HCT116 (cell line): Measurements from ENCODE around the gene DLG2. TPM values are rescaled to one million over a fixed set of nuclear protein-coding genes. Genes with fewer than 3 reads are reported as not detected.

ENCODE experiments used
- ATAC-seq: fragments of 200-7000 bp; cut with Tn5 transposase; 2 replicates; pipeline ENCODE4 v1.9.1; 2020; ENCODE audit warnings: mild to moderate bottlenecking, moderate library complexity
- BruUV-seq: library from RNA; stranded (reverse); fragments of 400-500 nt; replicated peaks from 2 replicates; lab custom pipeline; 2021; lab: Mats Ljungman, UMichigan
- CTCF ChIA-PET: fragments of 300-600 bp; sonication (Branson Sonifier 250); formaldehyde crosslinking; loops from one replicate; lab custom pipeline; 2021; ENCODE audit warnings: antibody characterized with exemption; lab: Charles Lee
- POLR2A ChIA-PET: fragments of 300-600, 350-600 bp; sonication (Branson Sonifier 250); formaldehyde crosslinking; loops from one replicate; lab custom pipeline; 2021; ENCODE audit warnings: antibody characterized with exemption; lab: Charles Lee
- RAD21 ChIA-PET, 2 experiments: fragments of 300-600 bp; sonication (Branson Sonifier 250); formaldehyde crosslinking; loops; one replicate each; lab custom pipeline; 2023; ENCODE audit warnings: low total read pairs in 2 of 2; ENCODE audit not compliant: uncharacterized antibody in 2 of 2, unreplicated experiment in 2 of 2, low non-redundant PET in 1 of 2; lab: Charles Lee
- DNase-seq: peaks from one replicate; pipeline ENCODE4 v3.0.0-alpha.2; 2010; ENCODE audit warnings: low read depth, low spot score
- H2AFZ ChIP-seq: fragments of 200-600 bp; shearing (Covaris generic), sonication (generic); 2 replicates; pipeline ENCODE4 v1.6.1; 2017; ENCODE audit warnings: low read depth, mixed run types, mixed read lengths, antibody characterized with exemption, low read length; ENCODE audit not compliant: poor library complexity, severe bottlenecking
- H3K27ac ChIP-seq: 2 replicates; pipeline ENCODE4 v1.5.1; 2012; ENCODE audit warnings: low read depth, low read length
- H3K27me3 ChIP-seq: fragments of 200-600 bp; sonication (generic); 2 replicates; pipeline ENCODE4 v1.6.1; 2016; ENCODE audit warnings: mixed run types, low read length, mixed read lengths; ENCODE audit not compliant: insufficient read depth
- H3K36me3 ChIP-seq, 2 experiments: fragments of 200-500 bp in 1 of 2; fragments of 200-600 bp in 1 of 2; sonication (Bioruptor generic) in 1 of 2; sonication (generic) in 1 of 2; 2 replicates each; pipeline versions ENCODE4 v1.5.1 to v1.6.1; 2014 to 2016; ENCODE audit warnings: low read length in 2 of 2, inconsistent platforms in 1 of 2, mixed read lengths in 1 of 2, mixed run types in 1 of 2; ENCODE audit not compliant: insufficient read depth in 2 of 2, control insufficient read depth in 1 of 2
- H3K4me1 ChIP-seq, 2 experiments: fragments of 200-600 bp in 1 of 2; sonication (generic) in 1 of 2; 2 replicates each; pipeline versions ENCODE4 v1.5.1 to v1.6.1; 2012 to 2017; ENCODE audit warnings: low read length in 2 of 2, inconsistent platforms in 1 of 2, mild to moderate bottlenecking in 1 of 2, mixed read lengths in 1 of 2, mixed run types in 1 of 2, moderate library complexity in 1 of 2; ENCODE audit not compliant: insufficient read depth in 2 of 2, control insufficient read depth in 1 of 2
- H3K4me2 ChIP-seq: fragments of 200-600 bp; sonication (generic); 2 replicates; pipeline ENCODE4 v1.6.1; 2017; ENCODE audit warnings: mixed run types, low read length, mixed read lengths
- H3K4me3 ChIP-seq, 2 experiments: fragments of 200-600 bp in 1 of 2; sonication (generic) in 1 of 2; replicated peaks in 1 of 2; 2 replicates each; pipeline ENCODE4 v1.5.1; 2011 to 2016; ENCODE audit warnings: low read length in 2 of 2, control low read depth in 1 of 2, low read depth in 1 of 2, mild to moderate bottlenecking in 1 of 2, mixed read lengths in 1 of 2, mixed run types in 1 of 2
- H3K79me2 ChIP-seq: fragments of 200-600 bp; sonication (generic); 2 replicates; pipeline ENCODE4 v1.6.1; 2017; ENCODE audit warnings: mild to moderate bottlenecking, mixed run types, low read length, moderate library complexity, mixed read lengths; ENCODE audit not compliant: insufficient read depth
- H3K9ac ChIP-seq: fragments of 200-600 bp; sonication (generic); 2 replicates; pipeline ENCODE4 v1.6.1; 2016; ENCODE audit warnings: low read length, mixed read lengths
- H3K9me2 ChIP-seq: fragments of 200-600 bp; sonication (generic), shearing (Covaris generic); 2 replicates; pipeline ENCODE4 v1.6.1; 2017; ENCODE audit warnings: mixed run types, mild to moderate bottlenecking, moderate library complexity; ENCODE audit not compliant: insufficient read depth
- H3K9me3 ChIP-seq, 2 experiments: fragments of 200-500 bp in 1 of 2; fragments of 200-600 bp in 1 of 2; sonication (Bioruptor generic) in 1 of 2; sonication (generic) in 1 of 2; 2 replicates each; pipeline ENCODE4 v1.6.1; 2014 to 2017; ENCODE audit warnings: low read length in 2 of 2, mixed read lengths in 2 of 2, inconsistent platforms in 1 of 2, low read depth in 1 of 2, mild to moderate bottlenecking in 1 of 2, mixed run types in 1 of 2, moderate library complexity in 1 of 2; ENCODE audit not compliant: control insufficient read depth in 1 of 2, insufficient read depth in 1 of 2
- H4K20me1 ChIP-seq: fragments of 200-600 bp; sonication (generic), shearing (Covaris generic); 2 replicates; pipeline ENCODE4 v1.6.1; 2017; ENCODE audit warnings: mixed run types, mild to moderate bottlenecking, moderate library complexity; ENCODE audit not compliant: insufficient read depth
- ATF3 ChIP-seq: IDR thresholded peaks from 2 replicates; pipeline ENCODE4 v1.6.1; 2012
- CBX3 ChIP-seq: IDR thresholded peaks from 2 replicates; pipeline ENCODE4 v1.6.1; 2012; ENCODE audit warnings: low read depth
- CEBPB ChIP-seq: IDR thresholded peaks from 2 replicates; pipeline ENCODE4 v1.6.1; 2012; ENCODE audit warnings: low read depth
- CTCF ChIP-seq, 3 experiments: fragments of 200-600 bp in 1 of 3; sonication (generic) in 1 of 3; IDR thresholded peaks in 2 of 3; conservative IDR thresholded peaks in 1 of 3; 2 replicates each; pipeline ENCODE4 v1.5.1; 2012 to 2017; ENCODE audit warnings: low read depth in 2 of 3, low read length in 2 of 3, antibody characterized with exemption in 1 of 3, borderline replicate concordance in 1 of 3, control low read depth in 1 of 3, mild to moderate bottlenecking in 1 of 3, mixed read lengths in 1 of 3, mixed run types in 1 of 3, moderate library complexity in 1 of 3; ENCODE audit not compliant: insufficient read depth in 1 of 3
- ELF1 ChIP-seq: IDR thresholded peaks from 2 replicates; pipeline ENCODE4 v1.6.1; 2012; ENCODE audit warnings: low read depth, borderline replicate concordance
- EZH2 ChIP-seq: fragments of 200-600 bp; sonication (generic); IDR thresholded peaks from 2 replicates; pipeline ENCODE4 v1.6.1; 2017; ENCODE audit warnings: antibody characterized with exemption, mixed run types
- EZH2phosphoT487 ChIP-seq: fragments of 200-600 bp; IDR thresholded peaks from 2 replicates; pipeline ENCODE4 v1.6.1; 2018; ENCODE audit warnings: antibody characterized with exemption, borderline replicate concordance
- FOSL1 ChIP-seq: IDR thresholded peaks from 2 replicates; pipeline ENCODE4 v1.6.1; 2012; ENCODE audit warnings: low read depth
- JUND ChIP-seq: IDR thresholded peaks from 2 replicates; pipeline ENCODE4 v1.6.1; 2012
- POLR2AphosphoS5 ChIP-seq: IDR thresholded peaks from 2 replicates; pipeline ENCODE4 v1.6.1; 2011; ENCODE audit warnings: mild to moderate bottlenecking, low read depth, low read length, moderate library complexity
- RAD21 ChIP-seq: IDR thresholded peaks from 2 replicates; pipeline ENCODE4 v1.6.1; 2012; ENCODE audit warnings: low read depth, mild to moderate bottlenecking
- REST ChIP-seq: IDR thresholded peaks from 2 replicates; pipeline ENCODE4 v1.6.1; 2012; ENCODE audit warnings: low read depth
- SRF ChIP-seq: IDR thresholded peaks from 2 replicates; pipeline ENCODE4 v1.6.1; 2012; ENCODE audit warnings: low read depth
- TCF7L2 ChIP-seq: IDR thresholded peaks from 2 replicates; pipeline ENCODE4 v1.7.0; 2011; ENCODE audit warnings: borderline replicate concordance, inconsistent platforms; ENCODE audit not compliant: insufficient read depth, insufficient read length; ENCODE audit errors: extremely low read depth
- ZFX ChIP-seq: fragments of 450-650 bp; IDR thresholded peaks from 2 replicates; pipeline ENCODE4 v1.6.1; 2017
- intact Hi-C: fragments of 100-400 bp; cut with micrococcal nuclease; formaldehyde crosslinking; loops from 2 replicates; pipeline ENCODE4 v1.10.0; 2022
- total RNA-seq: library from RNA; stranded (reverse); gene quantifications from one replicate; pipeline ENCODE4 v1.2.1, GENCODE V29; 2021; ENCODE audit not compliant: unreplicated experiment

DLG2 gene
- total RNA-seq, 1 experiment from 2014 or later = 2.4 TPM

- Histone ChIP-seq H3K4me3 (no peak overlapping the region), H3K27me3 (peaks cover 26% of the 10 kb centered on the region), H3K9me2 (no peaks in the 10 kb centered on the region), H3K36me3 (no peaks in the 10 kb centered on the region), H3K9me3 (no peaks in the 10 kb centered on the region), H3K9ac (no peak overlapping the region), H3K79me2 (no peaks in the 10 kb centered on the region), H3K4me1 (no peaks in the 10 kb centered on the region), H2AFZ (no peak overlapping the region), H3K27ac (no peak overlapping the region), H4K20me1 (no peaks in the 10 kb centered on the region), H3K4me2 (no peak overlapping the region)
- ChIA-PET POLR2A (no interaction called here), CTCF (no interaction called here), RAD21 (no interaction called here)
- intact Hi-C loops = no loop called here
- peak; percentile 30; the same call in 1 of the 2 replicates for TF ChIP-seq RAD21
- TF ChIP-seq EZH2 = no peak
- TF ChIP-seq CTCF (IDR thresholded peaks at IDR 0.05 in 2 of 3, conservative IDR thresholded peaks at IDR 0.05 in 1 of 3; ENCODE audit: borderline replicate concordance in 1 of 3, insufficient read depth in 1 of 3, low read depth in 2 of 3, low read length in 2 of 3) = peak; percentile 6 to 24 (median 21); a peak in 2 of 6 replicates
- DNase-seq = no peak
- no TSS peak for BruUV-seq
- ATAC-seq = peak; percentile 60; the same call in 1 of the 2 replicates
Observed at GRCh38 chr11:83521647-83522596, 2105.2 kb downstream of the DLG2 start.

GRCh38 chr11:83520849-83521248, 2106.3 kb downstream of the DLG2 start:
- Histone ChIP-seq H3K4me3 (no peak overlapping the region), H3K9ac (no peak overlapping the region), H3K4me1 (no peaks in the 10 kb centered on the region), H3K27me3 (peaks cover 16% of the 10 kb centered on the region), H3K4me2 (no peak overlapping the region), H2AFZ (no peak overlapping the region), H3K27ac (no peak overlapping the region), H3K79me2 (no peaks in the 10 kb centered on the region), H4K20me1 (no peaks in the 10 kb centered on the region), H3K36me3 (no peaks in the 10 kb centered on the region), H3K9me3 (no peaks in the 10 kb centered on the region), H3K9me2 (no peaks in the 10 kb centered on the region)
- POLR2A ChIA-PET = no interaction called here
- ATAC-seq (no peak), DNase-seq (no peak)
- no TSS peak for BruUV-seq
- RAD21 ChIA-PET = no interaction called here
- intact Hi-C loops = no loop called here
- CTCF ChIA-PET = no interaction called here
- no peak for TF ChIP-seq FOSL1
- TF ChIP-seq CBX3 = no peak
- no peak for TF ChIP-seq SRF
- no peak for TF ChIP-seq TCF7L2
- no peak for TF ChIP-seq REST
- no peak for TF ChIP-seq ATF3
- no peak for TF ChIP-seq ZFX
- TF ChIP-seq ELF1 = no peak
- no peak for TF ChIP-seq CEBPB
- no peak for TF ChIP-seq POLR2AphosphoS5
- no peak for TF ChIP-seq EZH2phosphoT487
- no peak for TF ChIP-seq JUND
